ENCODE data around the gene GNG12.

GNG12 gene

GRCh38 chr1:67821263-67821662 is 12.0 kb downstream of the GNG12 start:
- TF ChIP-seq ZC3H10 (CRISPR knock-in tag; IDR thresholded peaks at IDR 0.05) = no peak
- TF ChIP-seq ZNF70 (CRISPR knock-in tag; IDR thresholded peaks at IDR 0.05) = no peak
- TF ChIP-seq ZFP30 (CRISPR knock-in tag; IDR thresholded peaks at IDR 0.05) = no peak
- TF ChIP-seq TSHZ2 (CRISPR knock-in tag; IDR thresholded peaks at IDR 0.05) = no peak
- no peak for TF ChIP-seq CSDC2 (CRISPR knock-in tag; IDR thresholded peaks at IDR 0.05)
- TF ChIP-seq PATZ1 (CRISPR knock-in tag; IDR thresholded peaks at IDR 0.05; ENCODE audit: borderline replicate concordance) = no peak
- TF ChIP-seq ESRRG (CRISPR knock-in tag; IDR thresholded peaks at IDR 0.05) = no peak
- no peak for TF ChIP-seq RARB (CRISPR knock-in tag; IDR thresholded peaks at IDR 0.05)
- TF ChIP-seq PPARA (CRISPR knock-in tag; IDR thresholded peaks at IDR 0.05; ENCODE audit: borderline replicate concordance) = no peak
- TF ChIP-seq ARNTL (CRISPR knock-in tag; IDR thresholded peaks at IDR 0.05; ENCODE audit: borderline replicate concordance, low read depth) = no peak
- TF ChIP-seq ISL1 (CRISPR knock-in tag; IDR thresholded peaks at IDR 0.05) = no peak
- TF ChIP-seq, protein P1, sequence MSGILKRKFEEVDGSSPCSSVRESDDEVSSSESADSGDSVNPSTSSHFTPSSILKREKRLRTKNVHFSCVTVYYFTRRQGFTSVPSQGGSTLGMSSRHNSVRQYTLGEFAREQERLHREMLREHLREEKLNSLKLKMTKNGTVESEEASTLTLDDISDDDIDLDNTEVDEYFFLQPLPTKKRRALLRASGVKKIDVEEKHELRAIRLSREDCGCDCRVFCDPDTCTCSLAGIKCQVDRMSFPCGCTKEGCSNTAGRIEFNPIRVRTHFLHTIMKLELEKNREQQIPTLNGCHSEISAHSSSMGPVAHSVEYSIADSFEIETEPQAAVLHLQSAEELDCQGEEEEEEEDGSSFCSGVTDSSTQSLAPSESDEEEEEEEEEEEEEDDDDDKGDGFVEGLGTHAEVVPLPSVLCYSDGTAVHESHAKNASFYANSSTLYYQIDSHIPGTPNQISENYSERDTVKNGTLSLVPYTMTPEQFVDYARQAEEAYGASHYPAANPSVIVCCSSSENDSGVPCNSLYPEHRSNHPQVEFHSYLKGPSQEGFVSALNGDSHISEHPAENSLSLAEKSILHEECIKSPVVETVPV (CRISPR knock-in tag; IDR thresholded peaks at IDR 0.05) = no peak
- no peak for TF ChIP-seq TOX (CRISPR knock-in tag; IDR thresholded peaks at IDR 0.05; ENCODE audit: borderline replicate concordance)
- no peak for TF ChIP-seq SNAI2 (CRISPR knock-in tag; IDR thresholded peaks at IDR 0.05)
- TF ChIP-seq ZFP3 (CRISPR knock-in tag; IDR thresholded peaks at IDR 0.05) = no peak
- ATAC-seq = no peak

- TF ChIP-seq, protein P2, sequence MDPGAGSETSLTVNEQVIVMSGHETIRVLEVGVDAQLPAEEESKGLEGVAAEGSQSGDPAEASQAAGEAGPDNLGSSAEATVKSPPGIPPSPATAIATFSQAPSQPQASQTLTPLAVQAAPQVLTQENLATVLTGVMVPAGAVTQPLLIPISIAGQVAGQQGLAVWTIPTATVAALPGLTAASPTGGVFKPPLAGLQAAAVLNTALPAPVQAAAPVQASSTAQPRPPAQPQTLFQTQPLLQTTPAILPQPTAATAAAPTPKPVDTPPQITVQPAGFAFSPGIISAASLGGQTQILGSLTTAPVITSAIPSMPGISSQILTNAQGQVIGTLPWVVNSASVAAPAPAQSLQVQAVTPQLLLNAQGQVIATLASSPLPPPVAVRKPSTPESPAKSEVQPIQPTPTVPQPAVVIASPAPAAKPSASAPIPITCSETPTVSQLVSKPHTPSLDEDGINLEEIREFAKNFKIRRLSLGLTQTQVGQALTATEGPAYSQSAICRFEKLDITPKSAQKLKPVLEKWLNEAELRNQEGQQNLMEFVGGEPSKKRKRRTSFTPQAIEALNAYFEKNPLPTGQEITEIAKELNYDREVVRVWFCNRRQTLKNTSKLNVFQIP (CRISPR knock-in tag; IDR thresholded peaks at IDR 0.05; ENCODE audit: borderline replicate concordance, low read depth) = no peak
- TF ChIP-seq ZNF565 (CRISPR knock-in tag; conservative IDR thresholded peaks at IDR 0.05; ENCODE audit: low read depth) = no peak
- TF ChIP-seq, protein P1 (CRISPR knock-in tag; IDR thresholded peaks at IDR 0.05) = no peak
- TF ChIP-seq ZNF8 (CRISPR knock-in tag; IDR thresholded peaks at IDR 0.05) = no peak
- TF ChIP-seq CSDC2 (CRISPR knock-in tag; IDR thresholded peaks at IDR 0.05) = no peak
- peak; percentile 27; the same call in 1 of the 3 replicates for ATAC-seq
Observed at GRCh38 chr1:67818725-67819301, 14.5 kb downstream of the GNG12 start.

GRCh38 chr1:67818162-67818561 is 15.1 kb downstream of the GNG12 start:
- TF ChIP-seq TOX (CRISPR knock-in tag; IDR thresholded peaks at IDR 0.05; ENCODE audit: borderline replicate concordance) (no peak), TCF4 (CRISPR knock-in tag; IDR thresholded peaks at IDR 0.05; ENCODE audit: borderline replicate concordance) (no peak), PATZ1 (CRISPR knock-in tag; IDR thresholded peaks at IDR 0.05; ENCODE audit: borderline replicate concordance) (no peak), RARB (CRISPR knock-in tag; IDR thresholded peaks at IDR 0.05) (no peak), ZC3H10 (CRISPR knock-in tag; IDR thresholded peaks at IDR 0.05) (no peak), PPARA (CRISPR knock-in tag; IDR thresholded peaks at IDR 0.05; ENCODE audit: borderline replicate concordance) (no peak), ZNF565 (CRISPR knock-in tag; conservative IDR thresholded peaks at IDR 0.05; ENCODE audit: low read depth) (no peak), ZFP30 (CRISPR knock-in tag; IDR thresholded peaks at IDR 0.05) (no peak), CSDC2 (CRISPR knock-in tag; IDR thresholded peaks at IDR 0.05) (no peak), TSHZ2 (CRISPR knock-in tag; IDR thresholded peaks at IDR 0.05) (no peak), BACH2 (CRISPR knock-in tag; IDR thresholded peaks at IDR 0.05; ENCODE audit: borderline replicate concordance) (no peak)
- ATAC-seq = no peak
